GM19395 (cell line): Measurements from ENCODE around the gene ILK.

Experiments
- ATAC-seq: cut with Tn5 transposase; IDR thresholded peaks from one replicate; pipeline ENCODE4 v1.9.1; 2021; ENCODE audit warnings: mild to moderate bottlenecking, moderate library complexity; ENCODE audit not compliant: unreplicated experiment

Gene ILK

GRCh38 chr11:6619004-6619745 lies 15.6 kb downstream of the ILK start, which contains the start of gene TPP1:
TPP1 (minus strand) TSS chr11:6619422; CDS start chr11:6619400, 22 bp downstream.
- peak; percentile 99 for ATAC-seq

DNA sequence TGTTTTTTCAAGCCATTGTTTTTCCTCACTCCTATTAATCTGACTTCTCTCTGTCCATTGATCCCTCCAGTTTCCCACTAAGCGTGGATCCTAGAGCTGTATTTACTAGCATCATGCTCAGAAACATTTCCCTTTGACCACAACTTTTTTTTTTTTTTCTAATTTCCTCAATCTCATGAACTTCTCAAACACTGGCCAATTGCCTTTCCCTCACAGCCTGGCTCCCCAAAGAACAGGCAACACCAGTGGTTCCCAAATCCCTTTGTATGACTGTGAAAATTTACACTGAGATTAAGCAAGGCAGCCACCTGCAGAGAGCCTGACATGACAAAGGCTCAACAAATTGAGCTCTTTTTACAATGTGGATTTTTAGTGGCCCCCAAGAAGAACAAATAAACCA lies 17.1 kb downstream of the ILK start:
- ATAC-seq: no peak

DNA sequence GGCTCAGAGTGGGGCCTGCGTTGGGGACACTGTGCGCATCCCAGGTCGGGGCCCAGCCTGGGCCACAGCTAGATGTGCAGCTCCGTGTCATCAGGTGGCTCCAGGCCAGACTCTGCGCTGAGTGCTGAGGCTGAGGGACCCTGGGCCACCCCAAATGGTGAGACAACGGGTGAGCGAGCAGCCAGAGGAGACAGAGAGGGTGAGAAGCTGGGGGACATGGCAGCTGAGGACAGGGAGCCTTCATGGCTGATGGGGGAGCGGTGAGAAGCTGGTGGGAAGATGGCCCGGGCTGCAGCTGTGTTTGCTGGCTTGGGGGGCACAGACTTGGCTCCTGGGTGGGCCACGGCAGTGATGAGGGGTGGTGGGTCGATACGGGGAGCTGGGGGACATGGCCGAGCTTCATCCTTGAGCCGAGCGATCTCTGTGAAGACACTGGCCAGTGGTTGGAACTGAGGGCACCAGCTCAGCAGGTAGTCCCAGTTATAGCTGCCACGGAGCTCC lies 18.2 kb downstream of the ILK start:
- no peak for ATAC-seq

GRCh38 chr11:6622261-6623171 lies 18.9 kb downstream of the ILK start:
- ATAC-seq: no peak

GRCh38 chr11:6623391-6624363 lies 20.1 kb downstream of the ILK start:
- no peak for ATAC-seq

DNA sequence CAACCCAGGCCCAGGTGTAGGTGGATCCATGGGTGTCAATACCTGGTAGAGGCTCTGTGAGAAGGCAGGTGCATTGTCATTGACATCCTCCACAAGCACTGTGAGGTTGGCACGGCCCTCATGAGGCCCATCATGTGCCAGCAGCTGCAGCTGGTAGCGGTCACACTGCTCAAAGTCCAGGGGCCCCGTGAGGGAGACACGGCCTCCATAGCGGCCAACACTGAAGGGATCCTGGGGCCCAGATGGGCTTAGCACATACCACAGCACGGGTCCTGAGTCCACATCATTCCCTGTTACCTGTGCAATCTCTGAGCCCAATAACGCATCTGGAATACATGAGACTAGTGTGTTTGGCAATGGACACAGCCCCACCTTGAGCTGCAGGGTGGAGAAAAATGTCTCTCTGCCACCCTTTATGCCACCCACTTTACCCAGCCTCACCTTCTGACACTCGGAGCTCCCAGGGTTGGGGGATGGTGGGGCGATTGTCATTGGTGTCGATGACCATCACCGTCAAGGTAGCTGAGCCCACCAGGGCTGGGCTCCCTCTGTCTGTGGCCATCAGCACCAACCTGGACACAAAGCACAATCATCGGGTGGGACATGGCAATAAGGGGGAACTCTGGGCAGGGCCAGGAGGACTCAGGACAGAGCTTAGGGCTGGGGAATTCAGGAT lies 21.7 kb downstream of the ILK start:
- no peak for ATAC-seq

GRCh38 chr11:6625832-6626420 lies 22.4 kb downstream of the ILK start:
- no peak for ATAC-seq

- peak; percentile 8 for ATAC-seq
These were observed 23.6 kb downstream of the ILK start for GRCh38 chr11:6626971-6627761.

DNA sequence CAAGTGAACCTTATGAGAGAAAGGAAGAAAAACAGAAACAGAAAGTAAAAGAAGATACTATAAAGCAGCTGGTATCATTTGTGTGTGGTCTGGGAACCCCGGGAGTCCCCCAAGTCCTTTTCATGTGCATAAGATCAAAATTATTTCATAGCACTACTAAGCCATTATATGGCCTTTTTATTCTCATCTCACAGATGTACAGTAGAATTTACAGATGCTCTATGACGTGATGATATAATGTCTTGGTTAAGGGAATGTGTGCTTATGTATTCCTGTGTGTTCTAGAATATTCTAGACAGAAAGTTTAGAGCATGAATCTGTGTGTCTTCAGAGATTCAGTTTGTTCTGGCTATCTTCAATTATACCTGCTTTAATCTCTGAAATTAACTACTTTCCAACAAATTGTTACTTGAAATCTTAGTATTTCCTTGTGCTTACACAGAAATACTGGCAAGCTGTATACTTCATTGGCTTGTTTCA lies 24.2 kb downstream of the ILK start:
- ATAC-seq: peak; percentile 83

DNA sequence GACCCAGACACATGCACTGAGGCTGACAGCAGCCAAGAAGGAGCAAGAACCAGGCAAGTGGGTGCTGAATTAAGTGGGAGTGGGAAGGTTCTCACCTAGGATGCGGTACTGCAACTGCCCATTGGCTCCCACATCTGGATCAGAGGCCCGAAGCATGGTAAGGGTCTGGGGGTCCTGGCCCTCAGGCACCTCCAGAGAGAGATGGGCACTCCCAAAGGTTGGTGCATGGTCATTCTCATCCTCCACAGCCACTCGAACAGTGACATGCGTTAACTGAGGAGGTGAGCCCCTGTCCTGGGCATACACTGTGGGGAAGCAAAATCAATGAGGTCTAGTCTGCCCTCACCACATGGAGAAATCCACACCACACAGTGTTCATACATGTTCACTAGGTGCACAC lies 25.0 kb downstream of the ILK start:
- ATAC-seq: no peak

- ATAC-seq: no peak
These were observed 26.0 kb downstream of the ILK start for GRCh38 chr11:6629573-6629891.

- ATAC-seq: no peak
These were observed 26.5 kb downstream of the ILK start for GRCh38 chr11:6629892-6630631.

DNA sequence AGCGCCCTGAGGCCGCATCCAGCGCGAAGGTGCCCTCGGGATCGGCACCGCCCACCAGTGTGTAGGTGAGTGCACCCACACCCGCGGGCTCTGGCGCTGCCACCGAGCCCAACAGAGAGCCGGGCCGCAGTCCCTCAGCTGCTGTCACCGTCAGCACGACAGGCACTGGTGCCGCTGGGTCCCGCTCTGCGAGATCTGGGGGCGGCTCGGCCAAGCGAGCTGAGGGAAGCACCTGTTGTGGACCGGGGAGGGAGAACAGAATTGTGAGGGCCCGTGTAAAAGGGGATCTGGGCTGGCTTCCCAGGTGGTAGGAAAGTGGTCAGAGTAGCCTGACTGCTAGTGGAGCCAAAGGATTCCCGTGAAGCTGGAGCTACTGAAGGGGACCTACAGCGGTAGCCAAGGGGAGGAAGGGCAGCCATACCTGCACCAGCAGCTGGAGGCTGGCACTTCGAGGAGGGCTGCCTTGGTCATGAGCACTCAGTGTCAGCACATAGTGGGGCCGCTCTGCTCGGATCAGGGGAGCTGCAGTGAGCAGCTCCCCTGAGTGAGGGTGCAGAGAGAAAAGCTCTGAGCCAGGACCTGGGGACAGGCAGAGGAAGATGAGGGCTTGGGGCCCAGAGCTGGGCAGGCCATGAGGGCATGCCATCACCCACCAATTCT lies 27.2 kb downstream of the ILK start:
- no peak for ATAC-seq

- ATAC-seq: no peak
These were observed 27.9 kb downstream of the ILK start for GRCh38 chr11:6631361-6631890.

GRCh38 chr11:6632116-6633073 lies 28.8 kb downstream of the ILK start:
- no peak for ATAC-seq
